C4-2B (cell line): ENCODE data around the gene FUNDC2.

ENCODE experiments used
- H3K27ac ChIP-seq: fragments of 450-650 bp; 2 replicates; pipeline ENCODE4 v1.5.1; 2017
- CTCF ChIP-seq: fragments of 450-650 bp; conservative IDR thresholded peaks from 2 replicates; pipeline ENCODE4 v1.5.1; 2017; ENCODE audit warnings: mild to moderate bottlenecking
- ZFX ChIP-seq: fragments of 450-650 bp; IDR thresholded peaks from 2 replicates; pipeline ENCODE4 v1.6.1; 2017

FUNDC2 gene

GRCh38 chrX:154988719-154989118 is 37.9 kb upstream of the FUNDC2 start:
- H3K27ac ChIP-seq: no peak overlapping the region

GRCh38 chrX:154990496-154990895 is 36.1 kb upstream of the FUNDC2 start:
- no peak for TF ChIP-seq CTCF
- no peak overlapping the region for H3K27ac ChIP-seq

More at GRCh38 chrX:154988719-154989118, 37.9 kb upstream of the FUNDC2 start:
- TF ChIP-seq ZFX (no peak), CTCF (no peak)

GRCh38 chrX:154991039-154991438 is 35.6 kb upstream of the FUNDC2 start:
- TF ChIP-seq ZFX (no peak), CTCF (no peak)
- H3K27ac ChIP-seq: no peak overlapping the region

- TF ChIP-seq CTCF (no peak), ZFX (no peak)
- H3K27ac ChIP-seq: no peak overlapping the region
These were observed 35.2 kb upstream of the FUNDC2 start for GRCh38 chrX:154991476-154991875.

- no peak for TF ChIP-seq CTCF
- TF ChIP-seq ZFX: no peak
- H3K27ac ChIP-seq: no peak overlapping the region
These were observed 28.3 kb upstream of the FUNDC2 start for GRCh38 chrX:154998204-154998880.

- no peak overlapping the region for H3K27ac ChIP-seq
- TF ChIP-seq ZFX: no peak
- TF ChIP-seq CTCF: no peak
These were observed 25.8 kb upstream of the FUNDC2 start for GRCh38 chrX:155000841-155001240.

- no peak for TF ChIP-seq ZFX
- no peak for TF ChIP-seq CTCF
- no peak overlapping the region for H3K27ac ChIP-seq
These were observed 24.8 kb upstream of the FUNDC2 start for GRCh38 chrX:155001873-155002272.
